SHP77 treated with DMSO at 0.1 percent for 48 hours (cell line): ENCODE data around the gene RUSC1.
"Not testable (repeated sequence)": the region's sequence is repeated elsewhere in the genome, so short reads cannot be mapped to it uniquely, and the experiment has no call there.

ENCODE experiments used
- DNase-seq: peaks from one replicate; lab custom pipeline; 2025; lab: John Stamatoyannopoulos, UW

Gene RUSC1

DNA sequence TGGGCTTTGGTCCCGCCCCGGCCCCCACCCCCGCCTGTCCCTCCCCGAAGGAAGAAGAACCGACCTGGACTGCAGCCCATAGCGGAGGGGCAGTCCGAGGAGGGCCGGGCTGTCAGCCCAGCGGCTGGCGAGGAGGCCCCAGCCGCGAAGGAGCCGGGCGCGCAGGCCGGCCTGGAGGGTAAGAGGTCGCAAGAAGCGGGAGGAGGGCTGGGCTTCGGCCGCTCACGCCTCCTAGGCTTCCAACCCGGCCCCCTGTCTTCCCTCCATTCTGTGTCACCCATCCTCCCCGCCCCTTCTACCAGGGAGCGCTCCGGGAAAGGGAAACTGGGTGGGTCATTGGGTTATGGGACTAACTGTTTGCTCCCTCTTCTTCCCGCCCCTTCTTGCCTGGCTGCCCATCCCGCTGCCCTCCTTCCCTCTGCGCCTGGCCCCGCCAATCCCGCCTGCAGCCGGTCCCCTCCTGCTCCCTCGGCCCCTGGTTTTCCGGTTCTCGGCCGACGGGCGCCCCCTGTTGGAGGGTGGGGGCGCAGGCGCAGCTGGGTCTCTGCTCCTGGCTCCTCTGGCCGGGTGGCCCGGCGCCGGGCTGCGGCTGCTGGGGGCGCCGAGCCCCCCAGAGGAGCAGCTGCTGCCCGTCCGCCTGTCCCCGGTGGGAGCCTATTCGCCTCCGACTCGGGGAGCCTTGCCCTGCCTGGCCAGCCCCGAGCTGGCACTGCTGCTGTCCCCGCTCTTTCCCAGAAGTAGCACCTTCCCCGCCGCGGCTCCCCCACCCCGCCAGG lies 2.4 kb downstream of the RUSC1 start:
- peak; percentile 93 for DNase-seq

DNA sequence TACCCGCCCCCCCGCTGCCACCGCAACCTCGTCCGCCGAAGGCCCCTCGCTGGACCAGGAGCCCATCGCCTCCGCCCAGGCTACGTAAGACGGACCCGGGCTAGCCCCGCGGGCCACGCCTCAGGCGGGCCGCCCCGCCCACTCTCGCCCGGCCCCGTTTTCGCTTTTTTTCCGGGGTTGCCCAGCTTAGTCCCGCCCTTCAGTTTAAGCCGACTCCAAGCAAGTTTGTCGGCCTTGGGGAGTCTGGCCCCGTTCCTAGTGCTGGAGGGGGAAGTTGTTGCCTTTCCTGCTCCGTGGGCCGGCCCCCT lies 3.0 kb downstream of the RUSC1 start:
- peak; percentile 50 for DNase-seq

DNA sequence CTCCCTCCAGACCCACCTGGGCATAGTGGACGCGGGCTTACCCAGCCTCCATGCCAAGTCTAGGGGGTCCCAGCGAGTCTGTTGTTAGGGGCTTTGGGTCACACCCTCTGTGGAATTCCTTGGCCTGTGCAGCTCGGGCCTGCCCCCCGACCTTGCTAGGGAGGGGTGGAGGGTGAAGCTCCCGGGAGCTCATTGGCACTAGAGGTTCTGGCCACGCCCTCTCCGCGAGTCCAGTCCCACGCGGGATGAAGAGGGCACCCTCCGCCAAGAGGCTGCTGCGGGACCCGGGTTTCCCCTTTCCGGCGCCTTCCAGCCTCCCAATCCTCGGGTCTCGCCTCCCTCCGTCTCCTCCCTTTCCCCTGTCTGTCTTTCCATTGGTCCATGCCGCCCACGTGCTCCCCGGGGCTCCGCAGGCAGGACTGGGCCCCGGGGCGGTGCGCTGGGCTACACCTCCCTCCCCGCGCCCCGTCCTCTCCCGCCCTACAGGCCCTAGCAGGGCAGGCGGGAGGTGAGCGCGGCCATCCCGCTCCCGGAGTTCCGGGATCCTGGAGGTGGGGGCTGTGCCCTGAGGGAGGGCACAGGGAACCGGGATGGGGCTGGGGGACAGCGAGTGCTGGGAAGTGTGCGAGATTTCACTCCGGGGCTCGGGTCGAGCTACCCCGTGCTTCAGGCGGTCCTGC lies 3.5 kb downstream of the RUSC1 start:
- peak; percentile 99 for DNase-seq

DNA sequence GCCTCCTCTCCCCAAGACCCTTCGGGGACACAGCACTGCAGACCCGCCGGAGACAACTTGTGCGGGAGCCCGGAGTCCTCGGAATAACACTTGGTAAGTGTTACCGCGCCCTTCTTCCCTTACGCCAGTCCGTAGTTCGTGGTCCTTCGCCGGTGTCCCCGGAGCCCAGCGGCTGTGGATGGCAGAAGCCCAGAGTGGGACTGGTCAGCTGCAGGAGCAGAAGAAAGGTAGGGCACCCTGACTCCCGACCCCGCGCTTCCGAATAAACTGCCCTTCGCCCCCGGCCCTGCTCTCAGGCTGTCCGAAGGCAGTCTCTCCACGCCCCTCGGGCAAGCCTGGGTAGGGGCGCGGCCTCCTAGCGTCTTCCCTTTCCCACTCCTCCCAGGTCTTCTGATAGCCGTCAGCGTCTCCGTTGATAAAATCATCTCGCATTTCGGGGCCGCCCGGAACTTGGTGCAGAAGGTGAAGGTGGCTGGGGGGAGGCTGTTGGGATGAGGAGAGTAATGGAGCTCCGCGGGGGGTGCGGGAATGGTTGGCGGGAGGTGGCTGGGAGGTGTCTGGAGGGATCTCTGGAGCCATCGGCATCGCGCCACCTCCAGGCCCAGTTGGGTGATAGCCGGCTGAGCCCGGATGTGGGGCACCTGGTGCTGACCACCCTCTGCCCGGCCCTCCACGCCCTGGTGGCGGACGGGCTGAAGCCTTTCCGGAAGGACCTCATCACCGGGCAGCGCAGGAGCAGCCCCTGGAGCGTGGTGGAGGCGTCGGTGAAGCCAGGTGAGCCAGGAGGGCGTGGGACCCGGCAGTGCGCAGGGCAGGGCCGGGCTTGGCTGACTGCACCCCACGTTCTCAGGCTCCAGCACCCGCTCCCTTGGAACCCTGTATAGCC lies 4.3 kb downstream of the RUSC1 start:
- DNase-seq = peak; percentile 70

DNA sequence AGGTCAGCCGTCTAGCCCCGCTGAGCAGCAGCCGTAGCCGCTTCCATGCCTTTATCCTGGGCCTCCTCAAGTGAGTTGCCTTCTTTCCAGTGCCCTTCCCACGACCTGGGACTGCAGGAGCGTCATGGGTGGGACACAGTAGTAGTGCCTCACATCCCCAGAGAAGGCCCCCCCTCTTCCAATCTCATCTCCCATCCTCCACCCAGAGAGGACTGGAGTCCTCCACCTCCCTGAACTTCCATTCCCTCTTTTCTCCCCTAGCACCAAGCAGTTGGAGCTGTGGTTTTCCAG lies 4.9 kb downstream of the RUSC1 start:
- DNase-seq = no peak

DNA sequence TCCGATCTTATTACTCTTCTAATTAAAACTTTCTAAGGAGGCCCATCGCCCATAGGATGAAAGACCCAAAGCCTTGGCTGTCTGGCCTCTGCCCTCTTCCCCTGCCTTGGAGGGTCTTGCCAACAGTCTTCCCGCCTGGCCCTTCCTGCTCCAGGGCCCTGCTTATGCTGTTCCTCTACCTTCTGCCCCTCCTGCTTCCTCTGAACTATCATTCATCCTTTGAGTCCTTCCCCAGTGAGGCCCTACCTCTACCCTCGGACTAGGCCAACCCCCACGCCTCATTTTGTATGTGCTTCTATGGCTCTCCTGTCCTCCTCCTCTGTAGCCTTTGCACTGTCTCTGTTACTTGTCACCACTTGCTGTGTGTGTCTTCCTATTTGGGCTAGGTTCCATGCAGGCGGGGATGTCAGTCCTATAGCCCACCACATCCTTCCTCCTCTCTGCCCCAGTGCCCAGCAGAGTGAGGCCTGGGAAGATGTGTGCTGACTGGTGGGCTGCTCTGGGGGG lies 5.4 kb downstream of the RUSC1 start:
- no peak for DNase-seq

DNA sequence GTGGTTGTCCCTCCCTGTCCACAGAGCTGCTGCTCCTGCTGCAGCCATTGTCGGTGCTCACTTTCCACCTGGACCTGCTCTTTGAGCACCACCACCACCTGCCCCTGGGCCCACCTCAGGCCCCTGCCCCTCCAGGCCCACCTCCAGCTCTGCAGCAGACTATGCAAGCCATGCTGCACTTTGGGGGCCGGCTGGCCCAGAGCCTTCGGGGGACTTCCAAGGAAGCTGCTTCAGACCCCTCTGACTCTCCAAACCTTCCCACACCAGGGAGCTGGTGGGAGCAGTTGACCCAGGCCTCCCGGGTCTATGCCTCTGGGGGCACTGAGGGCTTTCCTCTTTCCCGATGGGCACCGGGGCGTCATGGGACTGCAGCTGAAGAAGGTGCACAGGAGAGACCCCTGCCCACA lies 5.9 kb downstream of the RUSC1 start:
- no peak for DNase-seq

DNA sequence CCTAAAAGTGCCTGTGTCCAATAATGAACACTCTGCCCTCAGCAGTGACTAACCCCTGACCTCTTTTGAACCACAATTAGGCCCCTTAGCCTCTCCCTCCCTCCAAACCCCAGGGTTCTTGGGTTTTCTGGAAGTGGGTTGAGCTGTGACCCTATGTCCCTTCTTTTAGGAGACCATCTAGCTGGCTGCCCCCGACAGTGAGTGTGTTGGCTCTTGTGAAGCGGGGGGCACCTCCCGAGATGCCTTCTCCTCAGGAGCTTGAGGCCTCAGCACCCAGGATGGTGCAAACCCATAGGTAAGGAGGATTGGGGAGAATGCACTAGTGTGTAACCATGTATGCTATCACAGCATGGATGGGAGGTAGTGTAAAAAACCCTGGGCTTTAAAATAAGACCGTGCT lies 7.3 kb downstream of the RUSC1 start:
- DNase-seq = no peak

DNA sequence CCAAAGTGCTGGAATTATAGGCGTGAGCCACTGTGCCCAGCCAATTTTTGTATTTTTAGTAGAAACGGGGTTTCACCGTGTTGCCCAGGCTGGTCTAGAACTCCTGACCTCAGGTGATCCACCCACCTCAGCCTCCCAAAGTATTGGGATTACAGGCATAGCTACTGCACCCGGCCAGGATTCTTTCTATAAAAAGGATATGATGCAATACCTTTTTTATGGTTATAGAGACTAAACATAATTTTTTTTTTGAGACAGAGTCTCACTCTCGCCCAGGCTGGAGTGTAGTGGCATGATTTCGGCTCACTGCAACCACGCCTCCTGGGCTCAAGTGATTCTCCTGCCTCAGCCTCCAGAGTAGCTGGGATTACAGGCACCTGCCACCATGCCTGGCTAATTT lies 8.2 kb downstream of the RUSC1 start:
- DNase-seq = not testable (repeated sequence)

DNA sequence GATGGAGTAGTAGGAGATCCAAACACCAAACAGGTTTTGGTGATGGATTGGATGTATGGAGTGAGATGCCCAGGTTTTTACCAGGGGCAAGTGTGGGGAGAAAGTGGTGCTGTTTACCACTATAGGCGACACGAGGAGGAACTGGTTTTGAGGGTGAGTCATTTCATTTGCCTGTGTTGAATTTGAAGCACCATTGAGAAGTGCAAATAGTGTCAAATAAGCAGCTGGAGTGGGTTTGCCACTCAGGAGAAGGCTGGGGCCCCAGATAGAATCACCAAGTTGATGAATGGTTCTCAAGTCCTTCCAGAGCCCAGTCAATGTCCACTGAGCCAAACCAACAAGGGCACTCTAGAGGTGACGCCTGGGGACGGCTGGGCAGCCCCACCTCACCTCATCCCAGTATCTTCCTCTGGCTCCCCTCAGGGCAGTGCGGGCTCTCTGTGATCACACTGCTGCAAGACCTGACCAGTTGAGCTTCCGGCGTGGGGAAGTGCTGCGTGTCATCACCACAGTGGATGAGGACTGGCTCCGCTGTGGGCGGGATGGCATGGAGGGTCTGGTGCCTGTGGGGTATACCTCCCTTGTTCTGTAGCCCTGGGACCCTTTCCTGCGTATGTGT lies 9.4 kb downstream of the RUSC1 start:
- no peak for DNase-seq

DNA sequence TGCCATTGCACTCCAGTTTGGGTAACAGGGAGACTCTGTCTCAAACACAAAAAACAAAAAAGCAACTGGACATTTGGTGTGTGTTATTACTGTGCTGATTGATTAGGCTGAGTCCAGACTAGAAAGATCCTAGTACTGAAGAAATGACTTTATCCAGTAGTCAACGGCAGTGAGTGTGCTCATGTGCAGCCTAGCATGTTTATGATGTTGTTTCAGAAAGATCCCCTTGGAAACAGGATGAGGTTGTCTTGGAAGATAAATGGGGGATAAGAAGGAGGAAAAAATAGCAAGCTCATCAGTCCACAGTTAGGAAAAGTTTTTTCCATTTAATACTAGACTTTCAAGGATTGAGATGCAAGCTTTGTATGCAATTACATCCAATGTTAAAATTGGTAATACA lies 14.3 kb downstream of the RUSC1 start:
- no peak for DNase-seq

DNA sequence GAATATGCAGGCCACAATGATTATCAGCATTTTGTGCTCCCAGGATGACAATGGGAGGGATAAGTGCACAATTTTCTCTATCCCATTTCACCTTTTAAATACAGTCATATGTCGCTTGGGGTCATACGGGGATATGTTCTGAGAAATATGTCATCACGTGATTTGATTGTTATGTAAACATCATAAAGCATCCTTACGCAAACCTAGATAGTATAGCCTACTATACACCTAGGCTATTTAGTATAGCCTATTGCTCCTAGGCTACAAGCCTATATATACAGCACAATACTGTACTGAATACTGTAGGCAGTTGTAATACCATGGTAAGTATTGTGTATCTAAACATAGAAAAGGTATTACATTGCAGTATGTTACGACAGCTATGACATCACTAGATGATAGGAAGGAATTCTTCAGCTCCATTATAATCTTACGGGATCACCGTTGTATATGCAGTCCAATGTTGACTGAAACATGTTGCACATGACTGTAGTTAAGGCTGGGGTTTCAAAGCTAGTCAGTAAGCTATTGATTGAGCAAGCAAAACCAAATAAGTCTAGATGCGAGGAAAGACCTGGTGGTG lies 18.9 kb downstream of the RUSC1 start:
- DNase-seq = no peak

DNA sequence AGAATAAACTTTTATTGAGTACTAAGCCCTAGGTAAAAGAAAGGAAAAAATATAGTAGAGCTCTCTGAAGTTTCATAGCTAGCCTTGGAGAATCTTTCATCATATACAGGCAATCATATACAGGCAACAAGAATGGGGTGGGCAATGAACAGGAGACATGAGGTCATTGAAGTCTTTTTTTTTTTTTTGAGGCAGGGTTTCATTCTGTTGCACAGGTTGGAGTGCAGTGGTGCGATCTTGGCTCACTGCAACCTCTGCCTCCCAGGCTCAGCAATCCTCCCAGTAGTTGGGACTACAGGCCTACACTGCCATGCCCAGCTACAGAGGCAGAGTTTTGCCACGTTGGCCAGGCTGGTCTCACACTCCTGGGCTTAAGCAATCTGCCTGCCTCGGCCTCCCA lies 22.1 kb downstream of the RUSC1 start:
- DNase-seq = no peak

DNA sequence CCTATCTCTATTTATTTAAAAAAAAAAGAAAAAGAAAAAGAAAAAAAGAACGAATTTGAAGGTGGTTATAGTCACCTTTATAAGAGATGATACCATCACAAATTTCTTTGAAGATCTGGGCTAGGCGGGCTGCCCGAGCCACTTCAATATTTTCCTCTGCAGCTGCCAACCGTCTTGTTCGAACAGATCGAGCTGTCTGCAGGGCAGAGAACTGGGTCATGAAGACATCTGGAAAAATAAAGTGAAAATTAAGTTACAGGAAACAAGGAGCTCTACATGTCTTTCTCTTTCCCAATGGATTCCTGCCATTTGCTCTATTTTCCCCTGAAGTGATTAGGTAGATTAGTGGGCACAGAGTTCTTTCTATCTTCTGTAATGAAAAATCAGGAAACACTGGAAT lies 31.9 kb downstream of the RUSC1 start:
- no peak for DNase-seq

DNA sequence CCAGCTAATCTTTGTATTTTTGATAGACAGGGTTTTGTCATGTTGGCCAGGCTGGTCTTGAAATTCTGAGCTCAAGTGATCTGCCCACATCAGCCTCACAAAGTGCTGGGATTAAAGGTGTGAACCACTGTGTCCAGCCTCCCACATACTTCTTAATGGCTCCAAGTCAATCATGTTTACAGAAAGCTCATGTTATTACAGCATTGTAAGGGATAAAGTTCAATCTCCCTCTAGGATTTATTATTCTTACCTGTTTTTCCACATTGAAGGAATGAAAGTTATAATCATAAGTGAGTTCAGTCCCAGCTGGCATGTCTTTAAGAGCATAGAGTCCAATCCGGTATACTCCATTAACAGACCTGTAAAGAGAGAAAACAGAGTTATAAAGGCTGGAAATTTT lies 39.4 kb downstream of the RUSC1 start:
- no peak for DNase-seq

DNA sequence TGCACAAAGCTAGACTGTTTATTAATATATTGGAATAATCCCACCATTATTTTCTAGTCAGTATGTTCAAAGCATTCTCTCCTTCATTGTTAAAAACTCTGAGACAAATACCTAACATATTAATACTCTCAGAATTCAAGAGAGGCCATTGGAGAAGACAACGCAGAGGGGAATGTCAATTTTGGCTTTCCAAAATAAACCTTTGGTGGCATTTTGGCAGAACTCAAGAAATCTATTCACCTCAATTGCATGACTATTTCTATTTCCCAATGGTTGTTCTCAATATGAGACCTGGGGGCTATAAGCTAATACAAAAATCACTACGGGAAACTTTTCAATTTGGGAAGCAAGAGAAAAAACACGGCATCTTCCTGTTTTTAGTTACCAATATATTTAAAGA lies 58.5 kb downstream of the RUSC1 start:
- DNase-seq = no peak

DNA sequence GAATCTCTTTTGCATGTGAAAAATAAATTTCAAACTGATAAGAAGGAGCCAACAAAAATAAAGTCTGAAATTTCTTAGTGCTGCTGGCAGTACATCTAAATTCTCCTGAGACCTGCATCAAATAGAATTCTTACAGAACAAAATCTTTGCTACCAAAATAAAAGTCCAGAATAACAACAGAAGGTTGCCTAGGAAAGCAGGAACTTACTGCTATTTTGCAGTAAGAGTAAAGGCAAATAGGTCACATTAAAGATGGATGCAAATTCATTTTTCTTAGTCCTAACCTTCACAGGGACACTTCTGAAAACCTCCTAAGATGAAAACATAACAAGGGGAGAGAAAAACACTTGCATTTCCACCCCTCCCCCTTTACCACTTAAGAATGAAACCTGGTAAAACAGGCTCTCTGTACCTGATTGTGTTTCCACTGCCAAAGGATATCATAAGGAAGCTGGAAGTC lies 59.0 kb downstream of the RUSC1 start:
- DNase-seq = no peak
